HepG2 (cell line): ENCODE results near the gene MESD. TPM values are rescaled to one million over a fixed set of nuclear protein-coding genes. Genes with fewer than 3 reads are reported as not detected.

Experiments
- TBX2 ChIP-seq: sonication (generic); formaldehyde crosslinking; IDR thresholded peaks from 2 replicates; pipeline ENCODE4 v1.5.0; 2020; ENCODE audit warnings: missing genetic modification reagents, mild to moderate bottlenecking, borderline replicate concordance
- polyA plus RNA-seq, 8 experiments: library from polyadenylated mRNA; depleted of rRNA in 3 of 8; stranded (reverse) in 7 of 8; unstranded in 1 of 8; fragments of >200 nt; fragmentation: Illumina TruSeq in 4 of 8; extraction: Trizol in 4 of 8; gene quantifications; 2 replicates each; pipeline versions ENCODE4 v1.2.1 to v1.2.3, GENCODE V29; 2011 to 2016; ENCODE audit warnings: low read depth in 4 of 8, missing spikeins in 1 of 8, mixed read lengths in 1 of 8; ENCODE audit not compliant: insufficient read depth in 1 of 8
- total RNA-seq, 5 experiments: library from RNA; depleted of rRNA; stranded (reverse); fragments of >200 nt; fragmentation: Illumina TruSeq; extraction: Trizol; gene quantifications; 2 replicates each; pipeline ENCODE4 v1.2.3, GENCODE V29; 2016; ENCODE audit warnings: low read depth in 1 of 5
- TF ChIP-seq, protein P1 (sequence below): sonication (generic); formaldehyde crosslinking; IDR thresholded peaks from 2 replicates; pipeline ENCODE4 v1.8.1; 2022; ENCODE audit warnings: mild to moderate bottlenecking, missing genetic modification reagents
- TF ChIP-seq, protein P2 (sequence below): sonication (generic); formaldehyde crosslinking; IDR thresholded peaks from 2 replicates; pipeline ENCODE4 v1.4.0; 2020; ENCODE audit warnings: missing genetic modification reagents
- TF ChIP-seq, protein P3 (sequence below): sonication (generic); formaldehyde crosslinking; IDR thresholded peaks from 2 replicates; pipeline ENCODE4 v1.4.0; 2020; ENCODE audit warnings: missing genetic modification reagents

MESD gene
- total and polyA plus RNA-seq, 2 of the 13 experiments (the other 11 are each of a cell fraction or from before 2014, with no cell fraction given): 18.0 to 46.2 TPM

DNA sequence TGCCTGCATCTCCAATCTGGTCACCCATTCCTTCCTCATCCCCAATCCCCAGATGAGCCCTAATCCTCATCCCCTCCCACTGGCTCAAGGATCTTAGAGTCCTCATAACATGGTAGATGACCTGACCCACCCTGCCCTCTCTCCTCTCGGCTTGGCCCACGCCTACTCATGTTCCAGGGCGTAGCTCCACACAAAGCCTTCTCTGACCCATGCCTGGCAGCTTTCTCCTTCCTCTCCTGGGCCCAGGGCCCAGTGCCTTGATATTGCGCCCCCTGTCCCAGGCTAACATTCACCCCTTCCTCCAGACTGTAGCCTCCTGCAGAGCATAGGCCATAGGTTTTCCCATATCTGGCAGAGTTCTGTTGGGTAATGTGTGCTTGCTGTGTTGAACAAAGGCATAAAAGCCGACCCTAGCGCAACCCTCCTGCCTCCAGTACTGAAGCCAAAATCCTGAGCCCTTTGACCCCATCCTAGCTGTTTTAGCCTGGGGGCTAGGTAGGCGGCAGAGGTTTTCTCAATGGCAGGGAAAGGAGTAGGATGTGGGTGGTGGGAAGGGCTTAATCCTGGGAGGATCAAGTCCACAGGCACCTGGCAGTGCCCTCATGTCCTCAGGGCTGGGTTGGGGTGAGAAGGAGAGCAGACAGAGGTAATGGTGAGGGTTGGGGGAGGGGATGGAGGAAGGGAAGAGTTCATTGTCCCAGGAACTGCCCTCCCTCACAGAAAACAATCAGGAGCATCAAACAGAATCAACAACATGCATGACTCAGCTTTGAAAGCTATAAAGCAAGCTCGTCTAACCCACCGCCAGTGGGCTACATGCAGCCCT is 35.5 kb downstream of the MESD start (continued):
- no peak; the same call in 1 of the 2 replicates for TF ChIP-seq TBX2 (CRISPR knock-in tag)
- TF ChIP-seq, protein P1, sequence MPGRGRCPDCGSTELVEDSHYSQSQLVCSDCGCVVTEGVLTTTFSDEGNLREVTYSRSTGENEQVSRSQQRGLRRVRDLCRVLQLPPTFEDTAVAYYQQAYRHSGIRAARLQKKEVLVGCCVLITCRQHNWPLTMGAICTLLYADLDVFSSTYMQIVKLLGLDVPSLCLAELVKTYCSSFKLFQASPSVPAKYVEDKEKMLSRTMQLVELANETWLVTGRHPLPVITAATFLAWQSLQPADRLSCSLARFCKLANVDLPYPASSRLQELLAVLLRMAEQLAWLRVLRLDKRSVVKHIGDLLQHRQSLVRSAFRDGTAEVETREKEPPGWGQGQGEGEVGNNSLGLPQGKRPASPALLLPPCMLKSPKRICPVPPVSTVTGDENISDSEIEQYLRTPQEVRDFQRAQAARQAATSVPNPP (CRISPR knock-in tag): no peak
- TF ChIP-seq, protein P2, sequence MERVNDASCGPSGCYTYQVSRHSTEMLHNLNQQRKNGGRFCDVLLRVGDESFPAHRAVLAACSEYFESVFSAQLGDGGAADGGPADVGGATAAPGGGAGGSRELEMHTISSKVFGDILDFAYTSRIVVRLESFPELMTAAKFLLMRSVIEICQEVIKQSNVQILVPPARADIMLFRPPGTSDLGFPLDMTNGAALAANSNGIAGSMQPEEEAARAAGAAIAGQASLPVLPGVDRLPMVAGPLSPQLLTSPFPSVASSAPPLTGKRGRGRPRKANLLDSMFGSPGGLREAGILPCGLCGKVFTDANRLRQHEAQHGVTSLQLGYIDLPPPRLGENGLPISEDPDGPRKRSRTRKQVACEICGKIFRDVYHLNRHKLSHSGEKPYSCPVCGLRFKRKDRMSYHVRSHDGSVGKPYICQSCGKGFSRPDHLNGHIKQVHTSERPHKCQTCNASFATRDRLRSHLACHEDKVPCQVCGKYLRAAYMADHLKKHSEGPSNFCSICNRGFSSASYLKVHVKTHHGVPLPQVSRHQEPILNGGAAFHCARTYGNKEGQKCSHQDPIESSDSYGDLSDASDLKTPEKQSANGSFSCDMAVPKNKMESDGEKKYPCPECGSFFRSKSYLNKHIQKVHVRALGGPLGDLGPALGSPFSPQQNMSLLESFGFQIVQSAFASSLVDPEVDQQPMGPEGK (CRISPR knock-in tag): peak; percentile 55; the same call in 1 of the 2 replicates
- TF ChIP-seq, protein P3, sequence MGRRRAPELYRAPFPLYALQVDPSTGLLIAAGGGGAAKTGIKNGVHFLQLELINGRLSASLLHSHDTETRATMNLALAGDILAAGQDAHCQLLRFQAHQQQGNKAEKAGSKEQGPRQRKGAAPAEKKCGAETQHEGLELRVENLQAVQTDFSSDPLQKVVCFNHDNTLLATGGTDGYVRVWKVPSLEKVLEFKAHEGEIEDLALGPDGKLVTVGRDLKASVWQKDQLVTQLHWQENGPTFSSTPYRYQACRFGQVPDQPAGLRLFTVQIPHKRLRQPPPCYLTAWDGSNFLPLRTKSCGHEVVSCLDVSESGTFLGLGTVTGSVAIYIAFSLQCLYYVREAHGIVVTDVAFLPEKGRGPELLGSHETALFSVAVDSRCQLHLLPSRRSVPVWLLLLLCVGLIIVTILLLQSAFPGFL: no peak
